Kidney capillary endothelial cell (primary cell): ENCODE results near the gene TMEM170A.
"Not testable (repeated sequence)": the region's sequence is repeated elsewhere in the genome, so short reads cannot be mapped to it uniquely, and the experiment has no call there.

Source experiments
- DNase-seq: peaks from one replicate; pipeline ENCODE4 v3.0.0-alpha.2; 2018; ENCODE audit warnings: low spot score

TMEM170A gene

GRCh38 chr16:75464122-75464918 is at the start of gene TMEM170A:
Gene TMEM170A, minus strand, starts transcription at chr16:75464689. Its CDS starts 89 bp downstream, at chr16:75464600.
- DNase-seq = peak; percentile 98

- DNase-seq = peak; percentile 53
These were observed 42.1 kb upstream of the TMEM170A start for GRCh38 chr16:75506574-75506973.

GRCh38 chr16:75506107-75506506 is 41.6 kb upstream of the TMEM170A start:
- DNase-seq = no peak

GRCh38 chr16:75503801-75504200 is 39.3 kb upstream of the TMEM170A start:
- no peak for DNase-seq

- no peak for DNase-seq
These were observed 38.6 kb upstream of the TMEM170A start for GRCh38 chr16:75502916-75503605.

GRCh38 chr16:75501820-75502219 is 37.3 kb upstream of the TMEM170A start:
- not testable (repeated sequence) for DNase-seq

- DNase-seq = no peak
These were observed 36.9 kb upstream of the TMEM170A start for GRCh38 chr16:75501359-75501758.

- DNase-seq = not testable (repeated sequence)
These were observed 34.3 kb upstream of the TMEM170A start for GRCh38 chr16:75498605-75499322.

- DNase-seq = no peak
These were observed 33.1 kb upstream of the TMEM170A start for GRCh38 chr16:75497558-75497957.

- DNase-seq = no peak
These were observed 30.7 kb upstream of the TMEM170A start, which contains the start of gene CHST6 for GRCh38 chr16:75495076-75495674. Gene CHST6, minus strand, starts transcription at chr16:75495441. Its CDS starts 15,613 bp downstream, at chr16:75479828.

- DNase-seq = no peak
These were observed 30.2 kb upstream of the TMEM170A start for GRCh38 chr16:75494661-75495075.

GRCh38 chr16:75494184-75494583 is 29.7 kb upstream of the TMEM170A start:
- DNase-seq = no peak

GRCh38 chr16:75491876-75492275 is 27.4 kb upstream of the TMEM170A start:
- no peak for DNase-seq

GRCh38 chr16:75488322-75488721 is 23.8 kb upstream of the TMEM170A start:
- DNase-seq = no peak

GRCh38 chr16:75486676-75487313 is 22.3 kb upstream of the TMEM170A start:
- DNase-seq = no peak

GRCh38 chr16:75486014-75486675 is 21.7 kb upstream of the TMEM170A start:
- no peak for DNase-seq

- no peak for DNase-seq
These were observed 20.9 kb upstream of the TMEM170A start for GRCh38 chr16:75485230-75486013.

GRCh38 chr16:75483222-75483621 is 18.7 kb upstream of the TMEM170A start:
- DNase-seq = no peak

- DNase-seq = no peak
These were observed 18.1 kb upstream of the TMEM170A start for GRCh38 chr16:75482434-75483205.
